ENCODE measurements around the gene LYPD4.

LYPD4 gene

DNA sequence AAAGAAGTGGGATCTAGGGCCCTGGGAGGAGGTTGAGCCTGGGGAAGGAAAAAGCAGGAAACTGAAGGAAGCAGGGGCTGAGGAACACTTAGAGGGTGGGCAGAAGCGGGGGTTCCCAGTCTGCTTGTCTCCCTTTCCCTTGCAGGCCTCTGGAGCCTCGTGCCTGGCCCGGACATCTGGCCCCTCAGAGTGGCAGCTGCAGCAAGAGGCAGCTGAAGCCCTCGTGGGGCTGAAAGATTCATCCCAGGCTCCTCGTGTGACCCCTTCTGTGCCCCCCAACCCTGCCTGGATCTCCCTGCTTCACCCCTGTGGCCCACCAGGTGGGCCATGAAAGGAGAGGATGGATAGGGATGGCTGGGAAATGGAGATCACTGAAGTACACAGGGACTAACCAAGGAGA is 5.9 kb upstream of the LYPD4 start:
- no peak for DNase-seq (ENCODE audit: low read depth)

DNA sequence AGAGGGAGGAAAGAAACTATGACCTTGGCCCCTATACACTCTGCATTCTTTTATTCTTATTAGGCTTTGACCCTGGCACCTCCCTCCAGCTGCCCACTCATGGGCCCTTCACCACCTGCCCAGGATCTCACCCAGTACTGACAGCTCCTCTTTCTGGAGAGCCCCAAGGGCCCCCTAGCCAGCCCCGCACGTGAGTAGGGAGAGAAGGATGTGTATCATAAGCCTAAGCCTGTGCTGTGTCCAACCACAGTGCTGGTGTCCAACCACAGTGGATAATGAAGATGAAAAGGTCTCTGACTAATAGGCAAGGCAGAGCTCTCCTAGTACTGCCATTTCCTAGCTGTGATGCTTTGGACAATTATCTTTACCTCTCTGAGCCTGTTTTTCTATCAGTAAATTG is 4.6 kb upstream of the LYPD4 start:
- DNase-seq (ENCODE audit: low read depth), result no peak

GRCh38 chr19:41848666-41849065 is 4.2 kb upstream of the LYPD4 start:
- no peak for DNase-seq (ENCODE audit: low read depth)

GRCh38 chr19:41847351-41848105 is 3.0 kb upstream of the LYPD4 start:
- no peak for DNase-seq (ENCODE audit: low read depth)

DNA sequence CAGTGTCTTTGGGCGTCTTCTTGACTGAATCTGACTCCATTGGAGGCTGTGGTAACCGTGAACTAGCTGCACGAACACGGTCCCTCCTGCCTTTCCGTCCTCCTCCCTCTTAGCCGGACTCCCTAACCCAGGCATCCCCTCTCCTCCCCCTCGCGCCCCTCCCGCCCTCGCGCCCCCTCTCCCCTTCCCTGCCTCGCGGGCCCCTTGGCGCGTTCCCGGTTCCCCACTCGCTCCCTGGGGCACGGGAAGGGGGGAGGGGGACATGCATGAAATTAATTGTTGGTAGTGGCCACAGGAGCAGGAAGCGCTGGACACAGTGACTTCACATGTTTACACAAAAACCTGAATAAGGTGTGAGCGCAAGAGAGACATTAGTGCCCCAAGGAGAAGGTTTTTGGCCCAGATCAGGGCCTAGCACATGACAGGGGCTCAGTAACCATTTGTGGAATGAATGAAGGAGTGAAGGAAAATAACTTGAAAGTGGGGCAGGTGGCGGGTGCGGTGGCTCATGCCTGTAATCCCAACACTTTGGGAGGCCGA is 638 bp upstream of the LYPD4 start:
- DNase-seq (ENCODE audit: low read depth), result no peak

DNA sequence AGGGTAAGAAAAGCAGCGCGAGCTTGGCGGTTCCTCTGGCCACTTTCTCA is 343 bp upstream of the LYPD4 start, which contains the start of gene DMRTC2:
Gene DMRTC2 (plus strand): TSS at position 42 of the 50 bp plus-strand sequence. CDS start 2,387 bp downstream, outside the sequence.
- DNase-seq (ENCODE audit: low read depth), result no peak

DNA sequence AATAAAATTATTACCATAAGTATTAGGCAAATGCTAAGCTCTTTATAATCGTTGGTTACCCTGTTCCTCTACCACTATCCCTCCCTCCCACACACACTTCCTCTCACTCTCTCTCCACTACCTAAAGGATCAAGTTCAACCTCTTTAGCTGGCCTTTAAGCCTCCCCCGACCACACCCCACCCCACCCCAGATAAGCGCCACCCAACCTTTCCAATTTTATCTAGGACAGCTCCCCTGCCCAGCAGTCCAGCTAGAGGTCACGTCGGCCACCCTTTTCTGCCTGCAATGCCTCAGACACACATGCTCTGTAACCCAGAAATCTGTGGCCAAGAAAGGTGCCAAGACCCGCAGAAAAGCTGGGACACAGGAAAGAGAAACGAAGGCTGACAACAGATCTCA is 1.1 kb downstream of the LYPD4 start:
- DNase-seq (ENCODE audit: low read depth), result no peak

GRCh38 chr19:41839211-41839610 is 5.3 kb downstream of the LYPD4 start:
- DNase-seq (ENCODE audit: low read depth), result no peak

- no peak for DNase-seq (ENCODE audit: low read depth)
Measured at GRCh38 chr19:41837981-41838708, 6.3 kb downstream of the LYPD4 start.

DNA sequence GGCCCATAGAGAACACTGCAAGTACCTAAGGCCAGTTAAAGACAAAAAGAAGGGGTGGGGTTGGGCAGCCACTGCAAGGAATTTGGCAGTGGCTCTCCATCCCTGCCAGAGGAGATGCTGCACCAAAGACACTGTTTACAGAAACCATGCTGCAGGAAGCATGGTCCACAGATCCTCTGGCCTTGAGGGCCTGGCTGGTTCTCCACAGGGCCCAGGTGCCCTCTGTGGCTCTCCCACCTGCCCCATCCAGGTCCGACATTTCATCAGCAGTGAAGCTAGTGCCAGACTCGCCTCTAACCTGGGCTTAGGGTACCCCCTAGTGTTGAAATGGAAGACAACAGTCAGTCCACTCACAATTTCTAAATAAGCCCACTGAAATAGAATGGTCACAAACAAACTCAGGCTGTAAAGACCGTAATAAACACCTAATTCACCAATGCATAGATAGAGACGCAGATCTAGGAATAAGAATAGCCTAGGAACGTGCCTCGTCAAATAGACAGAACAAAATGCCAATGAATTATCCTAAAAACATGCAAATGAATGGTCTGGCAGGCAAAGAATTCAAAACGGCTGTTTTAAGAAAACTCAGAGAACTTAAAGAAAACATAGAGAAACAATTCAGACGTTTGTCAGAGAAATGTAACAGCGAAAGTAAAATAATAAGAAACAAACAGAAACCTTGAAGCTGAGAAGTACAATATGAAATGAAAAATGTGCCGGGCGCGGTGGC is 23.3 kb downstream of the LYPD4 start:
- DNase-seq (ENCODE audit: low read depth), result peak; percentile 1

DNA sequence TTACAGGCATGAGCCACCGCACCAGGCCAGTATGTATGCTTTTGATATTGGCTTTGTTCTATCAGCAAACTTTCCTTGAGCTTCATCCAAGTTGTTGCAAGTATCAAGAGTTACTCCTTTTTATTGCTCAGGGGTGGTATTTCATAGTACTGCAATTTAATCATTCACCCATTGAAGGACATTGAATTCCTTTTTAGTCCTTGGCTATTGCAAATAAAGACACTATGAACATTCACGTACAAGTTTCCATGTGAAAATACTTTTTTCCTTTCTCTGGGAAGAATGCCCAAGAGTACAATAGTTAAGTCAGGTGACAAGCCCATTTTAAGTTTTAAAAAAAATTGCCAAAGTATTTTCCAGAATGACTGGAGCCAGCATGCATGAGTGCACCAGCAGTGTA is 27.7 kb downstream of the LYPD4 start:
- no peak for DNase-seq (ENCODE audit: low read depth)

DNA sequence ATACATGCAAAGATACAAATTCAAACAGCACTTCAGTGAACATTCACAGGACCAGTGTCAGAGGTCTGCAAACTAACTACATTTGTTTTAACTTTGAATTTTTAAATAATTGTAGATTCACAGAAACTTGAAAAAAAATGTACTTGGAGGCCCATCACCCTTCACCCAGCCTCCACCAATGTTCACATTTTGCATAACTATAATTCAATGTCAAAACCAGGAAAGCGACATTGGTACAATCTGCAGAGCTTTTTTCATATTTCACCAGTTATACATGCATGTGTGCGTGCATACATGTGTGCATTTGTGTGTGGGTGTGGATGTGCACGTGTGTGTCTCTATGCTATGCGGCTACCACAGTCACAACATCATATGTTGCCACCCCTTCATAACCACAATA is 29.2 kb downstream of the LYPD4 start:
- DNase-seq (ENCODE audit: low read depth), result no peak

GRCh38 chr19:41813911-41814310 is 30.6 kb downstream of the LYPD4 start:
- no peak for DNase-seq (ENCODE audit: low read depth)

GRCh38 chr19:41811981-41812380 is 32.5 kb downstream of the LYPD4 start:
- DNase-seq (ENCODE audit: low read depth), result no peak

DNA sequence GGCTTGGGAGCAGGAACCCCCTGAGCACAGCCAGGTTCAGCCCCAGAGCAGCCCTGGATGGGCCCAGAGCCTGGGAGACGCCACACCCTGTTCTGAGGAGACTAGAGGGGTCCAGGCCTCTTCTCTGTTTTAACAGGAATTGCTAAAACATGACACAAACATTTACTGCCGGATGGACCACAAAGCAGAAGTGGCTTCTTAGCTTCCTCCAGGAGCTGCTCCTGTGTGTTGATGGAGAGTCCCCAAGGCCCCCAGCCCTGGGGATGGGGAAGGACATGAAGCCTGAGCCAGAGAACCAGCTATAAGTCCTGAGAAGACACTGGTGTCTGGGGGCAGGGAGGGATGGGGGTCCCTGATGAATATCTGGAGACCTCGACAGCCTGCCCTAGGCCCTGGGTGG is 33.4 kb downstream of the LYPD4 start:
- no peak for DNase-seq (ENCODE audit: low read depth)

DNA sequence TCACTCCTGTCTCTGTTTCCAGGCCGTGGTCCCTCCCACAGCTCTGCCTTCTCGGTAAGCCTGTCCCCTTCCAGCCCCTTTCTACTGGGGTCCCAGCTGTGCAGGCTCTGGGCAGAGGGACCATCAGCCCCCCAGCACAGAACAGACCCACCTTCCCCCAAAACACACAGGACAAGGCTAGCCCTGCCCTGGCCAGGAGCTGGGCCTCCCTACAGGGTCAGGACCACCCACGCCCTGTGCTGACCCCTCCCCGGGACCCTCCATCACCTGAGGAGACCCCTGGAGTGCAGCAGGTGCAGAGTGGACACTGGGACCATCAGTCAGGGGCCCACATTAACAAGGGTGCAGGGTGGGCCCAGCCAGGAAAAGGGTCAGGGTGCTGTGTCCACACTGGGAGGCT is 34.2 kb downstream of the LYPD4 start:
- no peak for DNase-seq (ENCODE audit: low read depth)

- DNase-seq (ENCODE audit: low read depth), result no peak
Measured at GRCh38 chr19:41808663-41809566, 35.6 kb downstream of the LYPD4 start.

- no peak for DNase-seq (ENCODE audit: low read depth)
Measured at GRCh38 chr19:41807176-41807575, 37.3 kb downstream of the LYPD4 start.

GRCh38 chr19:41804336-41804735 is 40.1 kb downstream of the LYPD4 start:
- no peak for DNase-seq (ENCODE audit: low read depth)

DNA sequence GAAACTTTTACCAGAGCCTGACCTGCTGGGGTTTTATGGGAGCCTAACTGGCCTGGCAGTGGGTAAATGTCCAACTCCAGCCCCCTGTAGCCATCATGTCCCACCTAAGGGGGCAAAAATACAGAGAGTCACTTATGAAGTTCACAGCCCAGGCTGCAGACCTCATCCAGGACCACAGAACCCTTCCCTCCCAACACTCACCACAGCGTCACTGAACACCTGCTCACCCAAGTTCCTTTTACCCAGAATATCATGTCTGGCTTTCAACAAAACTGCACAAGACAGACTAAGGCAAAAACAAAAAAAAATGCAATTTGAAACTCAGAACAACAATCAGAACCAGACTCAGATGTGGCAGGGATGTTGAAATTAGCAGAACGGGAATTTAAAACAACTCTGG is 41.7 kb downstream of the LYPD4 start:
- DNase-seq (ENCODE audit: low read depth), result no peak

DNA sequence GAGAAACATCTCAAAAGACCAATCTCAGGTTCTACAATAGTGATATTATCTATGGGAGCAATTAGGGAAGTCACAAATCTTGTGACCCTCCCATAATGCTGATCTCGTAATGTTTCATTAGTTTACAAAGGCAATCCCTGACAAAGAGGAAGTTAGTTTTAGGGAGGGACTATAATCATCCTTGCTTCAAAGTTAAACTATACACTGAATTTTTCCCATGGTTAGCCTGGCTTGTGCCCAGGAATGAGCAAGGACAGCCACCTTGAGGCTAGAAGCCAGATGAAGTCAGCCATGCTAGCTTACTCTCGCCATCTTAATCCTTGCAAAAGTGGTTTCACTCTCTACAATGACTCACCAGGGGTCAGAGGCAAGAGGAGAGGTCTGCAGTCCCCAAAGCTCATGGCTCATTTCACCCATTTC is 42.7 kb downstream of the LYPD4 start:
- no peak for DNase-seq (ENCODE audit: low read depth)

DNA sequence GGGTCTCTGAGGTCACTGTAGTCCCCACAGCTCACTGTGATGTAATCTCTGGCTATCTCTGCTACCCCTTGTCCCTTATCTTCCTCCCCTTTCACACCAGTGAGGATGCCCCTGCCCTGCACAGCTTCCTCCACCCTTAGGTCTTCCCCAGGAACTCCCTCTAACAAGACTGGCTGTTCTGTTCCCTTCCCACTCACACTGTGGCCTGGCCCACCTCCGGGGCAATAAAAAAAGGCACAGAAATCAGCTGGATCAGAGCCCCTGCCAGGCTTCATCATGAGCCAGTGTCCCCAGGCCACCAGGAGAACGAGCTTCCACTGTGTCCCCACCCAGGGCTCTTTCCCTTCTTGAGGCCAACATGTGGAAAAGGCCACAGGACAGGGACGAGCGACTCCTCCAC is 43.5 kb downstream of the LYPD4 start:
- DNase-seq (ENCODE audit: low read depth), result no peak
